BLaER1 treated with 17β-estradiol and CSF1 and Interleukin-3, amounts not matched to agents 10 nM and 100 nM (cell line): ENCODE results near the gene FREM3.

Experiments
- H3K27ac ChIP-seq, 11 experiments: shearing (Covaris generic); formaldehyde crosslinking; 2 replicates each; pipeline ENCODE4 v1.8.1; 2022
- H3K27me3 ChIP-seq, 11 experiments: shearing (Covaris generic); formaldehyde crosslinking; 2 replicates each; pipeline ENCODE4 v1.8.1; 2022
- H3K36me3 ChIP-seq, 11 experiments: shearing (Covaris generic); formaldehyde crosslinking; 2 replicates each; pipeline ENCODE4 v1.8.1; 2022
- H3K4me1 ChIP-seq, 10 experiments: shearing (Covaris generic); formaldehyde crosslinking; 2 replicates each; pipeline ENCODE4 v1.8.1; 2022
- H3K4me2 ChIP-seq, 11 experiments: shearing (Covaris generic); formaldehyde crosslinking; 2 replicates each; pipeline ENCODE4 v1.8.1; 2022
- H3K4me3 ChIP-seq, 10 experiments: shearing (Covaris generic); formaldehyde crosslinking; 2 replicates each; pipeline ENCODE4 v1.8.1; 2022
- H3K9ac ChIP-seq, 11 experiments: shearing (Covaris generic); formaldehyde crosslinking; 2 replicates each; pipeline ENCODE4 v1.8.1; 2022
- H3K9me3 ChIP-seq, 11 experiments: shearing (Covaris generic); formaldehyde crosslinking; replicated peaks in 1 of 11; 2 replicates each; pipeline ENCODE4 v1.8.1; 2022
- H4K20me1 ChIP-seq, 11 experiments: shearing (Covaris generic); formaldehyde crosslinking; 2 replicates each; pipeline ENCODE4 v1.8.1; 2022
- Cebpa-rat ChIP-seq, 11 experiments: shearing (Covaris generic); IDR thresholded peaks; 2 replicates each; pipeline ENCODE4 v1.8.1; 2022

Gene FREM3

DNA sequence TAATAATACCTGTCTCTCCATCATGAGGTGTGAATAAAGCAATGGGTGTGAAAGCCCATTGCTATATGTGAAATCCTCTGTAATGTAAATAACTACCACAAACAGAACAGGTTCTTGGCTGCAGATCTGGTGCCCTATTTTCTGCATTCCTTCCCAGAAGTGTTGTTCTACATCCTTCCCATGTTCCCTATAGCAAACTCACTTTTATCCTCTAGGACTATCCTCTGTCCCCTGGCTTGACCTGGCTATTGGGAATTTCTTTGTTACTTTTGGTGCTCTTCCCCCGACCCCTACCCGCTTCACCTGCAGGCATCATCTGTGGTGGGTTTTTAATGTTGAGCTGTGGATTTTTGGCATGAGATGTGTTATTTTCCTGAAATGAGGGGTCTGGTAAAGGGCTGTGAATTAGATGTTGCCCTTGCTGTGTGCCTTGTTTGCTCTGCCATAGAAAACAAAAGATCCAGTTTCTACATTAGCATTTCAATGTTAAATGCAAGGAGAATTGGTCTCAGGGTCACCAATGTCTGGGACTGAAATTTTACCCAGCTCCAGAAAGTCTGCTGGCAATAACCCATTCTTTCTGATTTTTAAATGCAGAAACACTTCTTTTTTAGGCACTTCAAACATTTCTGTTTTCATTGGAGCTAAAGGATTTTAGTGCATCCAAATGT is 13.6 kb upstream of the FREM3 start:
- Histone ChIP-seq H3K4me1 (no peaks in the 10 kb centered on the region), H3K27ac (no peak overlapping the region), H3K9ac (no peak overlapping the region), H3K4me3 (no peak overlapping the region), H4K20me1 (no peaks in the 10 kb centered on the region), H3K4me2 (no peak overlapping the region), H3K36me3 (no peaks in the 10 kb centered on the region), H3K9me3 (no peaks in the 10 kb centered on the region), H3K27me3 (no peaks in the 10 kb centered on the region)
- TF ChIP-seq Cebpa-rat (IDR thresholded peaks at IDR 0.05) = no peak

DNA sequence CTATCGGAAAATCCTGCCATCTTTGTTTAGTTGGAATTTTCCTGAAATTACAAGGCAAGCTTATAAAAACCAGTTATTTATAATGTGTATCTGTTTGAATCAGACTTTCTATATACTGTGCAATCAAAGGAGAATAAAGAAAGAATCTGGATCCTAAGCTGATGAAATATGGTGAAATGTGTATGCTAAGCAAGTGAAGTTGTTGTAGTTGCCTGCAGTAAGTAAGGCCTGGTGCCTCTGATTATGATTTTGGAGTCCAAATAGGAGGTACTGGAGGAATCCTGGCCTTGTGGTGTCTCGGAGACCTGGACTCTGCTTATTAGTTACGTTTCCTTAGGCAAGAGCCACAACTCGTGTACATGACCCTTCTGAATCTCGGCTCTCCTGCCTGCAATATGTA is 13.1 kb upstream of the FREM3 start:
- H3K9ac ChIP-seq = no peak overlapping the region
- no peaks in the 10 kb centered on the region for H3K27me3 ChIP-seq
- no peaks in the 10 kb centered on the region for H3K4me1 ChIP-seq
- no peak for TF ChIP-seq Cebpa-rat (IDR thresholded peaks at IDR 0.05)
- no peaks in the 10 kb centered on the region for H3K36me3 ChIP-seq
- no peak overlapping the region for H3K4me2 ChIP-seq
- no peaks in the 10 kb centered on the region for H4K20me1 ChIP-seq
- H3K9me3 ChIP-seq = peaks cover 0 to under 1% (median 0%) of the 10 kb centered on the region in 11 experiments; a peak in 1 of 22 replicates
- H3K4me3 ChIP-seq = no peak overlapping the region
- no peak overlapping the region for H3K27ac ChIP-seq

DNA sequence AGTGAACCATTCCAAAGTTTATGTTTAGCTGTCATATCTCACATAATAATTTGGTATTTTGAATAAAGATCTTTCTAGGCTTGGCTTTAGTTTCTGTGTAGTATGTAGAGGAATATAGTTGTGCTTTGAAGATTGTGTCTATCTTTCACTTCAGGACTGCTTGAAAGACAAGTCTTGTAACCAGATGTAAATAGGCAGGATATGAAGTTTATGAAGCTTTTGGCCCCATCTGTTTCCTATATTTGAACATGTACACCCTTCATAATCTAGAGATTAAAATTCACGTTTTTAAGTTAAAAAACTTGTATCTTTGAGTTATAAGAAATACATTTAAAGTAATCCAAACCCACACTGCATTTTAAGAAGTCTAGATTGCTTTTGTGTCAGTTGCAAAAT is 11.7 kb upstream of the FREM3 start:
- no peaks in the 10 kb centered on the region for H3K36me3 ChIP-seq
- H3K9ac ChIP-seq = no peak overlapping the region
- H3K27me3 ChIP-seq = no peaks in the 10 kb centered on the region
- H3K9me3 ChIP-seq = peaks cover 0 to 4% (median 0%) of the 10 kb centered on the region in 11 experiments; a peak in 2 of 22 replicates
- TF ChIP-seq Cebpa-rat (IDR thresholded peaks at IDR 0.05) = no peak
- no peak overlapping the region for H3K4me3 ChIP-seq
- no peaks in the 10 kb centered on the region for H4K20me1 ChIP-seq
- no peak overlapping the region for H3K27ac ChIP-seq
- no peaks in the 10 kb centered on the region for H3K4me1 ChIP-seq
- H3K4me2 ChIP-seq = no peak overlapping the region

DNA sequence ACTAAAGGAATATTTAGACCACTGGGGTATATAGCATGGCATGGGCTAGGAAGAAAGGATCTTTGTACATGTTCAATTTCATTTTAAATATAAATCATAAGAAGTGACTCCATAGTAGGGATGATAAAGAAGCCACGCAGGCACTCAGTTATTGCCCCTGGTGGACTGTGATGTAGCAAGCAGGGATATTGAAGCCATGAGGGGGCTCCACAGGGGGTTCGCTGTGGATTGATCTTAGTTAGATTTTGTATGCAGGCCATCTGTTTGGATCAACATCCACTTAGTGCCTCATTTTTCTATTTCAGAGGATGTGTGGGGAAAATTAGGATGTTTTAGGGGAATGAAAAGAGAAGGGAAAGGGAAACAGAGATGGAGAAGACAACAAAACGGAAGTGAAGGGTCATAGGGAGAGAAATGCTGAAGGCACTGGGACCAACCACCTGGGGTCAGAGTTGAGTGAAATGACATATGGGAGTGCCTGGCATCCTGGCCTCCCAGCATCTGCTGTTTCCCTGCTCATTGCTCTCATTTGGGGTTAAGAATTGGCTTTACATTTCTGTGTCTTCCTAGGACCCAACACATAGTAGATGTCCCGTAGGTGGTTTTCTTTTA is 11.2 kb upstream of the FREM3 start:
- no peak overlapping the region for H3K27ac ChIP-seq
- no peak overlapping the region for H3K4me3 ChIP-seq

DNA sequence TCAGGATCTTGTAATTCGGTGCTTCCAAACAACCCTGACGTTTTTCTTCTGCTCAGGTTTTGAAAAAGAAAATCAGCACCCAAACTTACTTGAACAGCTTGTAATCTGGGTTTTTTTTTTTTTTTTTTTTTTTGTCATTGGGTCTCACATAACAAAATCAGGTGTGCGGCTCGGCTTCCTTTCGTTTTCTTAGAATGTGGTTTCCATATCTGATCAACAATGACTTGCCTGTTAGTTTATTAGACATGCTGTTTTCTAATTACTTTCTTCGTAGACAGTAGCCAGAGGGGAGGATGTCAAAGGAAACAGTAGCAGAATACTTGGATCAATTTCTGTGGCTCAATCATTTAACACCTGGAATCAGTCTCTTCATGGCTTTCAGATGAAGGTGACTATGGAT is 890 bp upstream of the FREM3 start:
- no peak overlapping the region for H3K4me2 ChIP-seq

More for the DNA sequence above, 11.2 kb upstream of the FREM3 start:
- no peak for TF ChIP-seq Cebpa-rat (IDR thresholded peaks at IDR 0.05)
- H4K20me1 ChIP-seq = no peaks in the 10 kb centered on the region
- no peaks in the 10 kb centered on the region for H3K36me3 ChIP-seq
- peaks cover 0 to 5% (median 0%) of the 10 kb centered on the region in 11 experiments; a peak in 3 of 22 replicates for H3K9me3 ChIP-seq
- H3K27me3 ChIP-seq = no peaks in the 10 kb centered on the region
- H3K4me2 ChIP-seq = no peak overlapping the region
- H3K9ac ChIP-seq = no peak overlapping the region
- no peaks in the 10 kb centered on the region for H3K4me1 ChIP-seq

DNA sequence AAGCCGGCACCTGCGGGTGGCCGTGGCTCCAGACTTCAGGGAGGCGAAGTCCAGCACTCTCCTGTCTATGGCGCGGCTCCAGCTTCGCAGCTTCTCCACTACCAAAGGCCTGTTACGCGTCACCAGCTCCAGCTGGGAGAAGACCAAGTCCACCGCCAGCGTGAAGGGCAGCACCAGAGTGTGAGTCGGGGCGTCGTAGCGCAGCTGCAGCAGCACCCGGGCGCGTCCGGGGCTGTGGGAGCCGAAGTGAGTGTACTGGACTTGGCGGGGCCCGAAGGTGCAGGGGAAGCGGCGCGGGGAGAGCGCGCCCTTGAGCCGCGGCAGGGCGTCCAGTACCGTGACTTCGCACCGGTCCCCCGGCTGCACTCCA is 444 bp downstream of the FREM3 start:
- Histone ChIP-seq H3K4me3 (no peak overlapping the region), H3K36me3 (no peaks in the 10 kb centered on the region), H3K9ac (no peak overlapping the region), H3K27ac (no peak overlapping the region), H4K20me1 (no peaks in the 10 kb centered on the region), H3K27me3 (no peaks in the 10 kb centered on the region), H3K9me3 (peaks cover 21 to 33% (median 26%) of the 10 kb centered on the region in 11 experiments), H3K4me1 (no peaks in the 10 kb centered on the region), H3K4me2 (no peak overlapping the region)
- no peak for TF ChIP-seq Cebpa-rat (IDR thresholded peaks at IDR 0.05)

More for the DNA sequence above, 890 bp upstream of the FREM3 start:
- Histone ChIP-seq H3K9ac (no peak overlapping the region), H3K36me3 (no peaks in the 10 kb centered on the region), H3K4me3 (no peak overlapping the region), H4K20me1 (no peaks in the 10 kb centered on the region), H3K4me1 (no peaks in the 10 kb centered on the region), H3K27me3 (no peaks in the 10 kb centered on the region), H3K9me3 (peaks cover 21 to 33% (median 26%) of the 10 kb centered on the region in 11 experiments), H3K27ac (no peak overlapping the region)
- no peak for TF ChIP-seq Cebpa-rat (IDR thresholded peaks at IDR 0.05)

DNA sequence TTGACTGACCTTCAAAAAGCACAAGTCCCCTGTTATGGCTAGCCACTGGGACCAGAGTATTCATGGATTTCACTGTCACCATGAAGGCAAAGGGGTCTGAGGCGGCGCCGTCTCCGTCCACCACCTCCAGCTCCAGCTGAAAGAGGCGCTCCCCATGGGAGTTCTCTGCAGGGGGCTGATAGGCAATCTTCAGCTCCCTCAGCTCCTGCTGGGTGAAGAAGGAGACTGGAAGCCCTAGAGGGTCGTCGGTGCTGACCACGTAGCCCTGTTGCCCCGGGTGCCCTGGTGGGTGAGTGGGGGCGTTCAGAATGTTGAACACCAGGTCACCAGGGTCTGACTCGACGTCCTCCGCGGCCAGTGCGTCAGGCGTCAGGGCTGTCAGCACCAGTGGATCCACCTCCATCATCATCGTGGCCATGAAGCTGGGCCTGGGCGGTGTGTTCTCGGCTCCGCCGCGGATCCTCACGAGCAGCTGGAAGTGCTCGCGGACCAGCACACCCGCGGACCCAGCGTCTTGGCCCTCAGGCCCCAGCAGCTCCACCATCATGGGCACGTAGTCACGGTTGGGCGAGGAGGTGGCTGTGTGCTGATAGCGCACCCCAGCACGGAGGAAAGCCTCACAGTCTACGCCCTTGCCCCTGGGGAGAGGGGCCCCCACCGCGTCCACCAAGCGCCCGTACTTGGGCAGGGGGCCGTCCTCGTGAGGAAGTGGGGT is 987 bp downstream of the FREM3 start:
- H3K36me3 ChIP-seq = no peaks in the 10 kb centered on the region
- H3K27ac ChIP-seq = no peak overlapping the region
- peaks cover 21 to 33% (median 26%) of the 10 kb centered on the region in 11 experiments for H3K9me3 ChIP-seq
- no peaks in the 10 kb centered on the region for H3K4me1 ChIP-seq
- no peaks in the 10 kb centered on the region for H4K20me1 ChIP-seq
- H3K4me2 ChIP-seq = no peak overlapping the region
- no peak overlapping the region for H3K9ac ChIP-seq
- no peaks in the 10 kb centered on the region for H3K27me3 ChIP-seq
- no peak for TF ChIP-seq Cebpa-rat (IDR thresholded peaks at IDR 0.05)
- H3K4me3 ChIP-seq = no peak overlapping the region

DNA sequence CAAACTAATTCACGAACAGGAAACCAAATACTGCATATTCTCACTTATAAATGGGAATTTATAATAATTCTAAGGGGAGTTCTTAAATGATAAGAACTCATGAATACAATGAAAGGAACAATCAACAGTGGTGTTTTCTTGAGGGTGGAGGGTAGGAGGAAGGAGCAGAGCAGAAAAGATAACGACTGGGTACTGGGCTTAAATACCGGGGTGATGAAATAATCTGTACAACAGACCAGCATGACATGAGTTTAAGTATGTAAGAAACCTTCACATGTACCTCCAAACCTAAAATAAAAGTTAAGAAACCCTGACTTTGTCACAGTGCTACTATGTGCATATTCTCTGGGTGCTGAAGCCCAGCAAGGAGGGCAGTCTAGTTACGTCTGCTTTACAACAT is 6.6 kb downstream of the FREM3 start:
- no peak for TF ChIP-seq Cebpa-rat (IDR thresholded peaks at IDR 0.05)
- Histone ChIP-seq H3K9ac (no peak overlapping the region), H3K27me3 (no peaks in the 10 kb centered on the region), H3K4me2 (no peak overlapping the region), H3K9me3 (peaks cover under 1 to 11% (median 5%) of the 10 kb centered on the region in 11 experiments; a peak in 16 of 22 replicates), H3K27ac (no peak overlapping the region), H3K4me1 (no peaks in the 10 kb centered on the region), H4K20me1 (no peaks in the 10 kb centered on the region), H3K4me3 (no peak overlapping the region), H3K36me3 (no peaks in the 10 kb centered on the region)

DNA sequence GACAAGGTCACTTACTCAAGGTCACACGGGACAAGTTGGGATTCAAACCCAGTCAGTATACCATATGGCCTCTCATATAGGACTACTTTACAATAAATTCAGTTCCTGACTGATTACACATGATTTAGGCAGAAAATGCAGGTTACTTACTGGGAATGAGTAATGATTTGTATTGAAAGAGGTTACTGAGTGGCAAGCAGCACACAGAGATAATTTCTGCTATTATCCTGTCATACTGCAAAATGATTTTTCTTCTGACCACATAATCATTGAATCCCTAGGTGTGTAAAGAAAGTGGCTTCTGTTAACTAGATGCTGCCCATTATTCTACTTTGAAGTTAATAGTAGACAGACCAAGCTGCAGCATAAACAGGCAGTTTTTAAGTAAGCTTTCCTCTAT is 8.2 kb downstream of the FREM3 start:
- Histone ChIP-seq H3K4me1 (no peaks in the 10 kb centered on the region), H4K20me1 (no peaks in the 10 kb centered on the region), H3K36me3 (no peaks in the 10 kb centered on the region), H3K4me3 (no peak overlapping the region), H3K9me3 (no peaks in the 10 kb centered on the region), H3K27ac (no peak overlapping the region), H3K27me3 (no peaks in the 10 kb centered on the region), H3K4me2 (no peak overlapping the region), H3K9ac (no peak overlapping the region)
- no peak for TF ChIP-seq Cebpa-rat (IDR thresholded peaks at IDR 0.05)
